ENCODE results near the gene SPINK5.

DNA sequence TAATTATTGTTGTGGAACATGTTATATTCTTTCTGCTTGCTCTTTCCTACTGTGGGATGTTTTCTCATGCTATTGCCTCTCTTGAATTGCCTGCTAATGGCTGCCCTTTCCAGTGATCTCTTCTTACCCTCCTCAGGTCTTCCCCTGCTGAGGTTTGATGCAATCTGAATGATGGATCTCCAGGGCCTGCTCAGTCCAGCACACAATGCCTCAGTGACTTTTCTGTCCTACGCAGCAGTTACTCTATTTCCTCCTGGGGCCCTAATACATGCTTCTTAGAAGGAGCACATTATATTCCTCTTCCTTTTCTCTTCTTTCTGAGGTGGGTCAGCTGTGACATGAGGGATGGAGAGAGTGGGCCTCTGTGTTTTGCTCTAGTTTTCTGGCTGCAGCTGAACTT, 104.5 kb downstream of the SPINK5 start, which contains the start of gene SPINK14:
- TF ChIP-seq, protein P1, sequence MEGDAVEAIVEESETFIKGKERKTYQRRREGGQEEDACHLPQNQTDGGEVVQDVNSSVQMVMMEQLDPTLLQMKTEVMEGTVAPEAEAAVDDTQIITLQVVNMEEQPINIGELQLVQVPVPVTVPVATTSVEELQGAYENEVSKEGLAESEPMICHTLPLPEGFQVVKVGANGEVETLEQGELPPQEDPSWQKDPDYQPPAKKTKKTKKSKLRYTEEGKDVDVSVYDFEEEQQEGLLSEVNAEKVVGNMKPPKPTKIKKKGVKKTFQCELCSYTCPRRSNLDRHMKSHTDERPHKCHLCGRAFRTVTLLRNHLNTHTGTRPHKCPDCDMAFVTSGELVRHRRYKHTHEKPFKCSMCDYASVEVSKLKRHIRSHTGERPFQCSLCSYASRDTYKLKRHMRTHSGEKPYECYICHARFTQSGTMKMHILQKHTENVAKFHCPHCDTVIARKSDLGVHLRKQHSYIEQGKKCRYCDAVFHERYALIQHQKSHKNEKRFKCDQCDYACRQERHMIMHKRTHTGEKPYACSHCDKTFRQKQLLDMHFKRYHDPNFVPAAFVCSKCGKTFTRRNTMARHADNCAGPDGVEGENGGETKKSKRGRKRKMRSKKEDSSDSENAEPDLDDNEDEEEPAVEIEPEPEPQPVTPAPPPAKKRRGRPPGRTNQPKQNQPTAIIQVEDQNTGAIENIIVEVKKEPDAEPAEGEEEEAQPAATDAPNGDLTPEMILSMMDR (conservative IDR thresholded peaks at IDR 0.05; ENCODE audit: low read length), result no peak
- TF ChIP-seq EZH2phosphoT487 (IDR thresholded peaks at IDR 0.05; ENCODE audit: borderline replicate concordance), result no peak

All from Loucy (cell line).